Psoas muscle (tissue), 8 donors: ENCODE results near the gene MYL12A. TPM values are rescaled to one million over a fixed set of nuclear protein-coding genes. Genes with fewer than 3 reads are reported as not detected.

ENCODE experiments used
- ATAC-seq, 4 donors: fragments of 200-7000 bp; cut with Tn5 transposase; one replicate each; pipeline ENCODE4 v1.9.1; 2020; ENCODE audit warnings: moderate library complexity in 3 of 4, mild to moderate bottlenecking in 2 of 4
- DNase-seq, 2 donors: peaks; one replicate each; pipeline ENCODE4 v3.0.0-alpha.2; 2020
- H3K27ac ChIP-seq: fragments of 200-600 bp; one replicate; pipeline ENCODE4 v1.8.0; 2022
- H3K27me3 ChIP-seq, 3 donors: fragments of 200-600 bp in 1 of 3; one replicate each; pipeline versions ENCODE4 v1.6.1 to v1.8.0; 2013 to 2022; ENCODE audit warnings: low read length in 2 of 3, mild to moderate bottlenecking in 2 of 3, moderate library complexity in 1 of 3; ENCODE audit not compliant: insufficient read depth in 3 of 3
- H3K36me3 ChIP-seq, 2 donors: fragments of 200-600 bp in 1 of 2; one replicate each; pipeline versions ENCODE4 v1.6.1 to v1.8.0; 2013 to 2022; ENCODE audit warnings: low read depth in 1 of 2, mild to moderate bottlenecking in 1 of 2, moderate library complexity in 1 of 2; ENCODE audit not compliant: insufficient read depth in 1 of 2
- H3K4me1 ChIP-seq: fragments of 200-600 bp; one replicate; pipeline ENCODE4 v1.8.0; 2022
- H3K4me3 ChIP-seq: fragments of 200-600 bp; one replicate; pipeline ENCODE4 v1.8.0; 2022; ENCODE audit warnings: mild to moderate bottlenecking
- H3K9me3 ChIP-seq: fragments of 200-600 bp; one replicate; pipeline ENCODE4 v1.8.0; 2022
- WGBS, 3 donors: extraction: QIAGEN DNeasy Blood & Tissue Kit; methylation state at CpG; one replicate each; pipeline versions ENCODE4 v1.1.6 to v1.1.7; 2013; 5-methylcytosine and 5-hydroxymethylcytosine counted together
- intact Hi-C, 2 donors: fragments of 100-400 bp; cut with DNase I; formaldehyde crosslinking; loops; one replicate each; pipeline versions ENCODE4 v1.11.0 to v1.14.2; 2022
- polyA plus RNA-seq, 3 donors: library from polyadenylated mRNA; stranded (reverse); fragments of 200-250 nt; gene quantifications; one replicate each; pipeline ENCODE4 v1.2.3, GENCODE V29; 2013
- total RNA-seq, 4 donors: library from RNA; stranded (reverse); fragmentation: NEBNext Ultra II Directional in 2 of 4; extraction: Animal tissue kit (Norgen Biotek cat#: 25700) in 2 of 4; gene quantifications; one replicate each; pipeline versions ENCODE4 v1.2.1 to v1.2.4, GENCODE V29; 2021 to 2023
- TF ChIP-seq, protein P1 (sequence below): fragments of 200-600 bp; IDR thresholded peaks from one replicate; pipeline ENCODE4 v1.8.0; 2022; ENCODE audit warnings: antibody characterized with exemption
- donor health status: healthy with polysubstance abuse.
- donor health status: DM: no; HTN: no; CAD: no; lungs with moderate emphysema.
- donor health status: Bipolar disorder and iron deficiency.
- donor health status: healthy.
- donor health status: DM: yes; HTN: yes; CAD: no.
- donor health status: DM: no; HTN: no; CAD: no.
- donor health status: DM: no; HTN: no; CAD: no.
- donor health status: DM: yes; HTN: yes; CAD: no.

The MYL12A gene
- total and polyA plus RNA-seq, 7 donors = 957 to 3,920 (median 1,616) TPM

DNA sequence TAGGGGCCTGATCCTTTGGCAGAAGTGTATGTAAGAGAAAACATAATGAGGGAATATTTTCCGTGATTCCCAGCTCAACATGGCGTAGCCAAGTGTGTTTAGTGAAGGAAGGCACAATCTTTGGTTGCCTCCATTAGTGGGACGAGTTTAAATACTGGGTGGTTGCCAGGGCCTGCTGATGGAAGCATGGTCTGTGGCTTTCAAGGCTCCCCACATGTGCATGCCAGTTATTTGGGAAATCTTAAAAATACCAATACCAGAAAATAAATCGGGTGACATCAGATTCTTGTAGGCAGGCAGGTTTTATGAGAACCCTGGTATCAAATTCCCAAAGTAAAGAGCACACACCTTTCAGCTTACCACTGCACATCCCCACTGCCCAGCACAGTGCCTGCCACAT, 7.1 kb downstream of the MYL12A start:
- Histone ChIP-seq H3K36me3 (peaks cover 16 to 64% of the 10 kb centered on the region in 2 donors), H3K27ac (peak overlapping the region; percentile 99), H3K9me3 (no peaks in the 10 kb centered on the region), H3K4me1 (peaks cover 78% of the 10 kb centered on the region), H3K27me3 (no peaks in the 10 kb centered on the region), H3K4me3 (peak overlapping the region; percentile 85)
- ATAC-seq (no peak), DNase-seq (no peak)
- intact Hi-C loops = no loop called here
- TF ChIP-seq, protein P1, sequence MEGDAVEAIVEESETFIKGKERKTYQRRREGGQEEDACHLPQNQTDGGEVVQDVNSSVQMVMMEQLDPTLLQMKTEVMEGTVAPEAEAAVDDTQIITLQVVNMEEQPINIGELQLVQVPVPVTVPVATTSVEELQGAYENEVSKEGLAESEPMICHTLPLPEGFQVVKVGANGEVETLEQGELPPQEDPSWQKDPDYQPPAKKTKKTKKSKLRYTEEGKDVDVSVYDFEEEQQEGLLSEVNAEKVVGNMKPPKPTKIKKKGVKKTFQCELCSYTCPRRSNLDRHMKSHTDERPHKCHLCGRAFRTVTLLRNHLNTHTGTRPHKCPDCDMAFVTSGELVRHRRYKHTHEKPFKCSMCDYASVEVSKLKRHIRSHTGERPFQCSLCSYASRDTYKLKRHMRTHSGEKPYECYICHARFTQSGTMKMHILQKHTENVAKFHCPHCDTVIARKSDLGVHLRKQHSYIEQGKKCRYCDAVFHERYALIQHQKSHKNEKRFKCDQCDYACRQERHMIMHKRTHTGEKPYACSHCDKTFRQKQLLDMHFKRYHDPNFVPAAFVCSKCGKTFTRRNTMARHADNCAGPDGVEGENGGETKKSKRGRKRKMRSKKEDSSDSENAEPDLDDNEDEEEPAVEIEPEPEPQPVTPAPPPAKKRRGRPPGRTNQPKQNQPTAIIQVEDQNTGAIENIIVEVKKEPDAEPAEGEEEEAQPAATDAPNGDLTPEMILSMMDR = no peak
- 44 to 55% (median 49%) methylated on average over 4 of the region's 4 CpGs for WGBS, 3 donors

DNA sequence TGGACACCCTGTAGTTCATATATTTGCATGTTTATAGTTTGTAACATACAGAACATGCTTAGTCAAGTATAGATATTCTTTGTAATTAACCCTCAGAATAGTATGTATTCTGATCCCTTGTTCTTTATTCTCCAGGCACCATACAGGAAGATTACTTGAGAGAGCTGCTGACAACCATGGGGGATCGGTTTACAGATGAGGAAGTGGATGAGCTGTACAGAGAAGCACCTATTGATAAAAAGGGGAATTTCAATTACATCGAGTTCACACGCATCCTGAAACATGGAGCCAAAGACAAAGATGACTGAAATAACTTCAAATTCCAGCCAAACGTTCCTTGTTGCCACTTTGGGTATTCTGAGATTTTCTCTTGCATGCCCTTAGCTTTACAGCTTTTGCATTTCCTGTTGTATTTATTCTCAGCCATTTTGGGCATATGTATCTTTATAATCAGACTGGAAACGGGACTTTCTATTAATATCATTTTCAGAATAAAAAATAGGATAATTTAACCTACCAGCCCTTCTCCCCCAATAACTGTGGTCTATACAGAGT, 8.1 kb downstream of the MYL12A start:
- TF ChIP-seq, protein P1 = no peak
- DNase-seq = no peak
- H3K4me3 ChIP-seq = peak overlapping the region; percentile 85
- H3K36me3 ChIP-seq = peaks cover 16 to 61% of the 10 kb centered on the region in 2 donors
- peaks cover 79% of the 10 kb centered on the region for H3K4me1 ChIP-seq
- H3K27me3 ChIP-seq = no peaks in the 10 kb centered on the region
- no peak for ATAC-seq
- peak overlapping the region; percentile 99 for H3K27ac ChIP-seq
- no peaks in the 10 kb centered on the region for H3K9me3 ChIP-seq
- 22 to 38% (median 24%) methylated on average over 5 of the region's 5 CpGs for WGBS, 3 donors
- intact Hi-C loops = no loop called here

DNA sequence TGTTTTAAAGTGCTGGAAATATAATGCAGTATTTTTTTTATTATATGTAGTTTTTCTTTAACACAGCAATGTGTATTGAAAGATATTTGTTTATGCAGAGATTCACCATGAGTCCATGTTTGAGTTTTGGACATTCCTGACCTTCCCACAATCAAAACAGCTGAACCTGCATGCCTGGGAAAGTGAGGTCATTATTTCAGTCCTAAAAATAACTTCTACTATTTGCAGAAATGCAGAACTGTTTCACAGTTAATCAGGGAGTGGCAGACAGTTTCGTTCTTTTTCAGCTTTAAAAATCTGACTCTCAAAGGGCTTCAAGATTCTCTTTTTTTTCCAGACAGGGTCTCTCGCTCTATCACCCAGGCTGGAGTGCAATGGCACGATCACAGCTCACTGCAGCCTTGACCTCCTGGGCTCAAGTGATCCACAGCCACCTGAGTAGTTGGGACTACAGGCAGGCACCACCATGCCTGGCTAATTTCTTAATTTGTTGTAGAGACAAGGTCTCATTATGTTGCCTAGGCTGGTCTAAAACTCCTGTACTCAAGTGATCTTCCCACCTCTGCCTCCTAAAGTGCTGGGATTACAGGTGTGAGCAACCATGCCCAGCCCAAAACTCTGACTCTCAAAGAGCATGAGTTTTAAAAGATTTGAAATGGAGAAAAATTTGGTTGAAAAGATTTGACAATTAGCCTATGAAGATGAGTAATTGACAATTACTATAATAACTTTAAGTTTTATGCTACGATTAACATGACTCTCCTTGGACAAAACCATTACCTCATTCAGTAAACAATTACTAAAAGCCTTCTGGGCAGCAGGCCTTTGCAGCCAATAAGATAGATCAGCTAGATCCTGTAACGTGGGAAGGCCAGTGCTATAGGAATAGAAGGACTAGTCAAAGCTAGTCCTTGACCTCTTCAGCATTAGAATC, 9.4 kb downstream of the MYL12A start:
- no peak for DNase-seq
- peak; percentile 15 to 38 (median 32) for ATAC-seq
- Histone ChIP-seq H3K36me3 (peaks cover 16 to 61% of the 10 kb centered on the region in 2 donors), H3K27me3 (no peaks in the 10 kb centered on the region), H3K4me3 (peak overlapping the region; percentile 85), H3K27ac (peak overlapping the region; percentile 99), H3K4me1 (peaks cover 70% of the 10 kb centered on the region), H3K9me3 (no peaks in the 10 kb centered on the region)
- intact Hi-C loops = no loop called here
- 27 to 36% (median 27%) methylated on average over 5 of the region's 5 CpGs for WGBS, 3 donors
- TF ChIP-seq, protein P1 = no peak

DNA sequence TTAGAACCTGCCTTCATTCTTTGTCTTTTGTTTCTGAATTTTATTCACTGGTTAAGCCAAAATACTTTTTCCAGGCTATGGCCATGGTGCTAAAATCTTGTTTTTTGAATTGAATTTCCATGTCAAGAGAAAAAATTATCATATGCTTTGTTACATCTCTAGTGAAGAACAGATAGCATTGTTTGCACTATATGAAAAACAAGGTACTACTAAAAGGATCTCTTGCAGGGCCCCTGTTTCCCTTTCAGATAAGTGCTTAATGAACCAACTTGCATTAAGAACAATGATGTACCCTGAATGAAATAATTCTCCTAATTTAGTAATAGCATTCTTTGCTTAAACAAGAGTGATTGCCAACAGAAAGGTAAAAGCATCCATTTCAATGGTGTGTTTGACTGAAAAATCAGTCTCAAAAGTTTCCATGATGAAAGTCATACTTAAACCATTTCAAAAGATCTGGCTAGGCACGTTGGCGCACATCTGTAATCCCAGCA, 10.1 kb downstream of the MYL12A start:
- Histone ChIP-seq H3K4me1 (peaks cover 63% of the 10 kb centered on the region), H3K27me3 (no peaks in the 10 kb centered on the region), H3K4me3 (peak overlapping the region; percentile 85), H3K36me3 (peaks cover 16 to 61% of the 10 kb centered on the region in 2 donors), H3K27ac (peak overlapping the region; percentile 99), H3K9me3 (no peaks in the 10 kb centered on the region)
- TF ChIP-seq, protein P1 = no peak
- DNase-seq (no peak), ATAC-seq (no peak)
- intact Hi-C loops = no loop called here
- 49 to 67% (median 54%) methylated on average over 2 of the region's 2 CpGs for WGBS, 3 donors
